GM23248 (cell line): Measurements from ENCODE around the gene TMEM203. TPM values are rescaled to one million over a fixed set of nuclear protein-coding genes. Genes with fewer than 3 reads are reported as not detected.

Source experiments
- DNase-seq: peaks from one replicate; pipeline ENCODE4 v3.0.0-alpha.2; 2015
- H2AFZ ChIP-seq: fragments of 200-600 bp; sonication (generic); 2 replicates; pipeline ENCODE4 v1.6.1; 2016; ENCODE audit warnings: antibody characterized with exemption
- H3F3A ChIP-seq: fragments of 200-600 bp; sonication (generic); 2 replicates; pipeline ENCODE4 v1.6.1; 2016; ENCODE audit warnings: mild to moderate bottlenecking, antibody characterized with exemption, mixed run types; ENCODE audit not compliant: insufficient read depth
- H3K27ac ChIP-seq: fragments of 200-600 bp; sonication (generic); 2 replicates; pipeline ENCODE4 v1.5.1; 2016; ENCODE audit warnings: mild to moderate bottlenecking
- H3K27me3 ChIP-seq: fragments of 200-600 bp; sonication (generic); replicated peaks from 2 replicates; pipeline ENCODE4 v1.6.1; 2016; ENCODE audit warnings: mild to moderate bottlenecking; ENCODE audit not compliant: insufficient read depth
- H3K36me3 ChIP-seq: fragments of 200-600 bp; sonication (generic); 2 replicates; pipeline ENCODE4 v1.6.1; 2016; ENCODE audit warnings: low read depth, mild to moderate bottlenecking
- H3K4me1 ChIP-seq: fragments of 200-600 bp; sonication (generic); 2 replicates; pipeline ENCODE4 v1.6.1; 2016; ENCODE audit warnings: mild to moderate bottlenecking; ENCODE audit not compliant: insufficient read depth
- H3K4me2 ChIP-seq: fragments of 200-600 bp; sonication (generic); one replicate; pipeline ENCODE4 v1.6.1; 2016; ENCODE audit warnings: mild to moderate bottlenecking; ENCODE audit not compliant: unreplicated experiment
- H3K4me3 ChIP-seq: fragments of 200-600 bp; sonication (generic); 2 replicates; pipeline ENCODE4 v1.5.1; 2016; ENCODE audit warnings: mild to moderate bottlenecking
- H3K79me2 ChIP-seq: fragments of 200-600 bp; sonication (generic); 2 replicates; pipeline ENCODE4 v1.6.1; 2016; ENCODE audit warnings: mild to moderate bottlenecking; ENCODE audit not compliant: insufficient read depth
- H3K9ac ChIP-seq: fragments of 200-600 bp; sonication (generic); 2 replicates; pipeline ENCODE4 v1.6.1; 2016; ENCODE audit warnings: mild to moderate bottlenecking
- H3K9me2 ChIP-seq: fragments of 200-600 bp; sonication (generic); 2 replicates; pipeline ENCODE4 v1.6.1; 2016; ENCODE audit warnings: mixed run types, mild to moderate bottlenecking, moderate library complexity; ENCODE audit not compliant: insufficient read depth
- H3K9me3 ChIP-seq: fragments of 200-600 bp; sonication (generic); one replicate; pipeline ENCODE4 v1.6.1; 2017; ENCODE audit warnings: low read depth
- H4K20me1 ChIP-seq: fragments of 200-600 bp; sonication (generic); 2 replicates; pipeline ENCODE4 v1.6.0; 2016; ENCODE audit not compliant: insufficient read depth
- EZH2 ChIP-seq: fragments of 200-600 bp; sonication (generic); IDR thresholded peaks from 2 replicates; pipeline ENCODE4 v1.6.1; 2018; ENCODE audit warnings: antibody characterized with exemption, mild to moderate bottlenecking; ENCODE audit not compliant: insufficient read depth, poor library complexity, severe bottlenecking
- EZH2phosphoT487 ChIP-seq: fragments of 200-600 bp; sonication (generic); IDR thresholded peaks from 2 replicates; pipeline ENCODE4 v1.6.1; 2018; ENCODE audit warnings: antibody characterized with exemption, moderate library complexity, mild to moderate bottlenecking, low read depth; ENCODE audit not compliant: insufficient read depth
- WGBS, 2 experiments: methylation state at CpG; one replicate each; pipeline ENCODE4 v1.1.6; 2015 to 2017; ENCODE audit warnings: low lambda C conversion rate in 2 of 2, low coverage in 1 of 2; ENCODE audit errors: missing lambda C conversion rate in 2 of 2; 5-methylcytosine and 5-hydroxymethylcytosine counted together
- in situ Hi-C: fragments of 300-500 bp; cut with MboI; formaldehyde crosslinking; loops from 2 replicates; pipeline ENCODE4 v1.15.0; 2020
- polyA plus RNA-seq: library from polyadenylated mRNA; unstranded; fragments of >200 nt; fragmentation: Nextera tagmentation; extraction: Ambion mirVana; gene quantifications from 2 replicates; pipeline ENCODE4 v1.2.1, GENCODE V29; 2016
- total RNA-seq: library from RNA; depleted of rRNA; stranded (reverse); fragments of >200 nt; shearing (Covaris generic); gene quantifications from 2 replicates; pipeline ENCODE4 v1.2.3, GENCODE V29; 2014

TMEM203 gene
- total and polyA plus RNA-seq, 2 experiments from 2014 or later = 46.9 to 52.9 TPM

- Histone ChIP-seq H3F3A (peaks cover 4% of the 10 kb centered on the region; the same call in 1 of the 2 replicates), H3K27ac (no peak overlapping the region), H3K9me3 (no peaks in the 10 kb centered on the region), H4K20me1 (no peaks in the 10 kb centered on the region), H3K4me1 (no peaks in the 10 kb centered on the region), H3K79me2 (no peaks in the 10 kb centered on the region), H3K27me3 (no peaks in the 10 kb centered on the region), H3K9ac (no peak overlapping the region), H3K4me3 (no peak overlapping the region), H3K4me2 (no peak overlapping the region), H2AFZ (no peak overlapping the region), H3K36me3 (no peaks in the 10 kb centered on the region; the same call in 1 of the 2 replicates), H3K9me2 (no peaks in the 10 kb centered on the region)
- no peak for DNase-seq
- TF ChIP-seq EZH2phosphoT487 (no peak), EZH2 (no peak)
- 84 to 93% methylated on average over 17 of the region's 17 CpGs for WGBS, 2 experiments
- in situ Hi-C loops = no loop called here
Measured at GRCh38 chr9:137179761-137180160, 25.7 kb downstream of the TMEM203 start.

GRCh38 chr9:137178939-137179630 lies 26.4 kb downstream of the TMEM203 start:
- no peak overlapping the region for H3K4me3 ChIP-seq
- peaks cover 4% of the 10 kb centered on the region; the same call in 1 of the 2 replicates for H3F3A ChIP-seq
- H3K79me2 ChIP-seq = no peaks in the 10 kb centered on the region
- H3K36me3 ChIP-seq = no peaks in the 10 kb centered on the region; the same call in 1 of the 2 replicates
- no peaks in the 10 kb centered on the region for H3K9me3 ChIP-seq
- no peak overlapping the region for H2AFZ ChIP-seq
- H3K9ac ChIP-seq = no peak overlapping the region
- H3K4me1 ChIP-seq = no peaks in the 10 kb centered on the region
- H3K27me3 ChIP-seq = no peaks in the 10 kb centered on the region
- in situ Hi-C loops = no loop called here
- H3K9me2 ChIP-seq = no peaks in the 10 kb centered on the region
- WGBS, 2 experiments = 95% methylated on average over 19 of the region's 19 CpGs
- DNase-seq = no peak
- H4K20me1 ChIP-seq = no peaks in the 10 kb centered on the region
- TF ChIP-seq EZH2 = no peak
- no peak for TF ChIP-seq EZH2phosphoT487
- no peak overlapping the region for H3K27ac ChIP-seq
- no peak overlapping the region for H3K4me2 ChIP-seq

- Histone ChIP-seq H3K4me2 (no peak overlapping the region), H3K4me3 (no peak overlapping the region), H3K4me1 (no peaks in the 10 kb centered on the region), H3K9me2 (no peaks in the 10 kb centered on the region), H3K79me2 (no peaks in the 10 kb centered on the region), H3K27me3 (no peaks in the 10 kb centered on the region), H3K9me3 (no peaks in the 10 kb centered on the region), H3K27ac (no peak overlapping the region), H3K36me3 (no peaks in the 10 kb centered on the region; the same call in 1 of the 2 replicates), H2AFZ (no peak overlapping the region), H3F3A (peaks cover 4% of the 10 kb centered on the region; the same call in 1 of the 2 replicates), H3K9ac (no peak overlapping the region), H4K20me1 (no peaks in the 10 kb centered on the region)
- 93 to 94% methylated on average over 22 to 23 of the region's 23 CpGs for WGBS, 2 experiments
- in situ Hi-C loops = no loop called here
- no peak for TF ChIP-seq EZH2
- TF ChIP-seq EZH2phosphoT487 = no peak
- peak; percentile 7 for DNase-seq
Measured at GRCh38 chr9:137178201-137178938, 27.1 kb downstream of the TMEM203 start.

- Histone ChIP-seq H3K36me3 (no peaks in the 10 kb centered on the region), H3K4me2 (no peak overlapping the region), H2AFZ (no peak overlapping the region), H3K27ac (no peak overlapping the region), H3K79me2 (no peaks in the 10 kb centered on the region), H3K9me2 (no peaks in the 10 kb centered on the region), H3K27me3 (no peaks in the 10 kb centered on the region), H3K4me1 (no peaks in the 10 kb centered on the region), H3K9ac (no peak overlapping the region), H3K9me3 (no peaks in the 10 kb centered on the region), H3K4me3 (no peak overlapping the region), H3F3A (peaks cover 4% of the 10 kb centered on the region; the same call in 1 of the 2 replicates), H4K20me1 (no peaks in the 10 kb centered on the region)
- 58 to 61% methylated on average over 17 of the region's 17 CpGs for WGBS, 2 experiments
- no peak for TF ChIP-seq EZH2phosphoT487
- no peak for TF ChIP-seq EZH2
- in situ Hi-C loops = no loop called here
- DNase-seq = peak; percentile 63
Measured at GRCh38 chr9:137176302-137177182, 28.9 kb downstream of the TMEM203 start.
